ENCODE results near the gene ARHGEF5.
"Not testable (repeated sequence)": the region's sequence is repeated elsewhere in the genome, so short reads cannot be mapped to it uniquely, and the experiment has no call there.

Gene ARHGEF5

DNA sequence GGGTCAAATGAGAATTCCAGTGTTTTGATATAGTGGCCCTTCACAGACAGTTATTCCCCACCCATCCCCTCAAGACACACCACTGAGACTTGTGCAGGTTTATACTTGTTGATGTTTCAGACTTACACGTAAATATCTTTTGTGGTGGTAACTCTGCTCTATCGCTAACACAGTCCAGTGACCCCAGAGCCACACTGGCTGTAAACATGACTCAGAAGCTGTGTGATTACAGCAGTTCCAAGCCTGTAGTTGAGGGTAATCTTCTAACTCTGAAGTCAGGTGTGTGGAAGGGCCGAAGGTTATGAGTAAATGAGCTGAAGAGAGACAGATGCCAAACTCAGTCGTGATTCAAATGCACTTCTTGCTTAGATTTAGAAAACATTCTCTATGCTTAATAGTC lies 28.9 kb downstream of the ARHGEF5 start:
- no peak for DNase-seq (ENCODE audit: low spot score)

DNA sequence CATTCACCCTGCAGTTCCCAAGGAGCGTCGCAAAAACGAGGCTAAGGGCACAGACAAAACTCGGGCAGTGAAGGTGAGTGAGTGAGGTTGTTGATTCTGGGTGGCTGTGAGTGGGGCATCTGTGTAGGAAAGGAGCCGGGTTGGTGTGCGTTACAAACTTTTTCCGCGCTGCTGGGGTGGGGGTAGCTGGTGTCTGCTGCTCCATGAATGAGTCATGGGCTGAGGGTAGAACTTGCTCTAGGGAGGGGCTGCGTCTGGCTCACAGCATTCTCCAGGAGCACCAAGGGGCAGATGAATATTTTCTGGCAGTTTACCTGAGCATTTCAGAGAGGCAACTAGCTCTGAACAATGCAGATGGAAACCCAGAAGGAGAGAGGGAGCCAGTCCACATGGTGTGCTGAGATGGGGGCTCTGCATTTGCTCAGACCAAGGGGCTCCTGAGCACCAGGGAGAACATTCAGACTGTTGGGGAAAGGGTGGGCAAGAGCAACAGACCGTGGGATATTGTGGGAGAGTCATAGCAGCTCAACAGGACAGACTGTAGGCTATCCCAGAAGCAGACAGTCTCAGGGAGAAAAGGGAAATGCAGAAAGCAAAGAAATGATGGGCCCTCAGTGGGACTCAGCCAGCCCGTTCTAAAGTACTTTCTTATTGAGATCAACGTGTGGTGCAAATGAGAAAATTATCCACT lies 29.5 kb downstream of the ARHGEF5 start:
- peak; percentile 37 for DNase-seq (ENCODE audit: low spot score)

- peak; percentile 40 for DNase-seq (ENCODE audit: low spot score)
These were observed 31.5 kb downstream of the ARHGEF5 start for GRCh38 chr7:144386741-144387140.

GRCh38 chr7:144388950-144389349 lies 33.7 kb downstream of the ARHGEF5 start:
- no peak for DNase-seq (ENCODE audit: low spot score)

DNA sequence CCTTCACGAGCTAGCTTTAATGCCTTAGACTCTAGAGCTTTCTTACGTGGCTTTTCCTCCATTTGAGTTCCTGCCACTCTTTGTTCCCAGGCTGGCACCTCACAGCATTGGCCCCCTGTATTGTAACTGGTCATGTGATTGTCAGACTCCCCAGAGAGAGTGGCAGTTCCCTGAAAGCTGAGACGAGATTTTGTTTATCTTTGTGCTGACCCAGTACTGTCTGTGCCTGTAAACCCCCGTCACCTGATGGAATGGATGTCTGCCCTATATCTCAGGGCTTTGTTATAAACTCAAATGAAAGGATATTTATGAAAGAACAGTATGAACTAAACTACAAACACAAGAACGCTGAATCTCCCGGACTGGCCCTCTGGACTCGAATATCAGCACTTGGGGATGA lies 35.3 kb downstream of the ARHGEF5 start:
- DNase-seq (ENCODE audit: low spot score): no peak

DNA sequence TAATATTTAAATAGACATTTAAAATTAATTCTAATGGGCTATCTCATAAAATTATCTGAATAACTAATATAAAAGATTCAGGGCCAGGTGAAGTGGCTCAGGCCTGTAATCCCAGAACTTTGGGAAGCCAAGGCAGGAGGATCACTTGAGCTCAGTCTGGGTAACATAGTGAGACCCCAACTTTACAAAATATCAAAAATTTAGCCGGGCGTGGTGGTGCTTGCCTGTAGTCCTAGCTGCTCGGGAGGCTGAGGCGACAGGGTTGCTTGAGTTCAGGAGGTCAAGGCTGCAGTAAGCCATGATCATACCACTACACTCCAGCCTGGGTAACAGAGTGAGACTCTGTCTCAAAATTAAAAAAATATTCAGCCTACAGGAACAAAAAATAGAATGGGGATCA lies 35.8 kb downstream of the ARHGEF5 start:
- DNase-seq (ENCODE audit: low spot score): no peak

DNA sequence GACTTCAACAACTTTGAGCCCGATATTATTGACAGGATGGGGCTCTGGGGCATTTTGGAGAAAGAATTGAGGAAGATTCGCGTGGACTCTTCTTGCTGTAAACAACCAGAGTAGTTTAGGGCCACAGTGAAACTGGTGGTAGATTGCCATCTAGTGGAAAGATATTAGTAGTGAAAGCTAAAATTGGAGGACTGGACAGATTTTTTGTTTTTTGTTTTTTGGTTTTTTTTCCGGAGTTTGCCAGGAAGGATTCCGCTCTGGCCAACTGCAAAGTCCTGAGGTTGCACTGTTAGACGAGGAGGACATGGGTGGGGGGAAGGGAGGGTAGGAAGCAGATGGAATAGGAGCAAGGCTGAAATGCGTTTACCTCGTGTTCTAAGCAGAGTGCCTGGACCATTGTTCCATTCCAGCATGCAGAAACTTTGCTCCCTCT lies 36.6 kb downstream of the ARHGEF5 start:
- peak; percentile 77 for DNase-seq (ENCODE audit: low spot score)

DNA sequence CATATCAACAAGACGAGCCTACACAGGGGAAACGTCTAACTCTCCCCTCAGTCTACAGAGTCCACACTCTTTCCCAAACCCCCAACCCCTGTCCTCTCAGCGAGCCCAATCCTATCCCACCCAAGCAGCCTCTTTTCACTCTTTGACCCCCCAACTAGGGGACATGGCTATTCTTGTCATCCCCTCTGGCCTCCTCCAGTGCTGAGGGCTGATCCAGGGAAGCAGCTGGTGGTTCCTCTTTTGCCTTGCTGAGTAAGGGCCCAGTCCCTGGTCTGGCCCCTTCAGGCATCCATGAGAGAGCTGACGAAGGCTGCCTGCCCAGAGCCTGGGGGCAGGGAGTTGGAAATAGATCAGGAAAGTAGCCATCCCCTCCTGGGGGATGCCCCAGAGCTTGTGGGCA lies 41.9 kb downstream of the ARHGEF5 start:
- no peak for DNase-seq (ENCODE audit: low spot score)

- DNase-seq (ENCODE audit: low spot score): no peak
These were observed 43.1 kb downstream of the ARHGEF5 start for GRCh38 chr7:144398291-144398690.

- no peak for DNase-seq (ENCODE audit: low spot score)
These were observed 43.7 kb downstream of the ARHGEF5 start for GRCh38 chr7:144398911-144399310.

DNA sequence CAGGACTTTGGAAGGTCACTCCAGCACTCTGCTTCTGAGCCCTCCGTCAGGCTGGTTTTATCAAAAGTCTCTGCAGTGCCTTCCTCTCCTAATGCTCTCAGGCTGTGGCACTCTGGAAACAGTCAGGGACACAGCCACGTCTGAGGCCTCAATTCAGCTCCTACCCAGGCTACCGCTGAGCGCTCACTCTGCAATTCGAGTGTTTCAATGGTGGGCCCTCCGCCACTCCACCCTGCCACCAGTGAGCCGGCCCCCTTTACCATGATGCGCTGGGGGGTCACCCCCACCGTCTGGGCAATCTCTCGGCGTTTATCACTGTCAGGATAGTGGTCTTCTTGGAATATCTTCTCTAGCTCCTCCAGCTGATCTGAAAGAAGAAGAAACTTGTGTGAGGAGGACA lies 44.7 kb downstream of the ARHGEF5 start:
- DNase-seq (ENCODE audit: low spot score): no peak

- no peak for DNase-seq (ENCODE audit: low spot score)
These were observed 46.3 kb downstream of the ARHGEF5 start for GRCh38 chr7:144401490-144401889.

- no peak for DNase-seq (ENCODE audit: low spot score)
These were observed 47.9 kb downstream of the ARHGEF5 start for GRCh38 chr7:144403102-144403501.

DNA sequence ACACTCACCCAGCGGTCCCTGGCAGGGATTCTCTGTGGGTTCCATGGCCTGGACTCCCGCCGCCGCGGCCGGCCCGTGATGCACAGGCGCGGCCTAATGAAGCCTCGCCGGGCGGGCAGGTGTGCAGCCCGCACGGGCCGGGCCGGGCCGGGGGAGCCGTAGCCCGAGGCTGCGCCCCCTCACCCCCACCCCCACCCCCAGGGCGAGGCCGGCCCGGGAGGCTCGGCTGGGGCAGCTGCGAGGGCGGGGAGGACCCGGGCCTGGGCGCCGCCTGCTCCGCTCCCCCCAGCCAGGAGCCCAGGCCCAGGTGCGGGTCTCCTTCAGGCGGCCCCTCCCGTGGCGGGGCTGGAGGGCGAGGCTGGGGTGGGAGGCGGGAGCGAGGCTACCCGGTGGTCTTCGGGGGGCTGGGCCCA lies 48.5 kb downstream of the ARHGEF5 start, which contains the start of gene NOBOX:
Gene NOBOX (minus strand): TSS at position 45 of the 413 bp plus-strand sequence.
- DNase-seq (ENCODE audit: low spot score): no peak

- DNase-seq (ENCODE audit: low spot score): no peak
These were observed 49.7 kb downstream of the ARHGEF5 start for GRCh38 chr7:144404946-144405345.

DNA sequence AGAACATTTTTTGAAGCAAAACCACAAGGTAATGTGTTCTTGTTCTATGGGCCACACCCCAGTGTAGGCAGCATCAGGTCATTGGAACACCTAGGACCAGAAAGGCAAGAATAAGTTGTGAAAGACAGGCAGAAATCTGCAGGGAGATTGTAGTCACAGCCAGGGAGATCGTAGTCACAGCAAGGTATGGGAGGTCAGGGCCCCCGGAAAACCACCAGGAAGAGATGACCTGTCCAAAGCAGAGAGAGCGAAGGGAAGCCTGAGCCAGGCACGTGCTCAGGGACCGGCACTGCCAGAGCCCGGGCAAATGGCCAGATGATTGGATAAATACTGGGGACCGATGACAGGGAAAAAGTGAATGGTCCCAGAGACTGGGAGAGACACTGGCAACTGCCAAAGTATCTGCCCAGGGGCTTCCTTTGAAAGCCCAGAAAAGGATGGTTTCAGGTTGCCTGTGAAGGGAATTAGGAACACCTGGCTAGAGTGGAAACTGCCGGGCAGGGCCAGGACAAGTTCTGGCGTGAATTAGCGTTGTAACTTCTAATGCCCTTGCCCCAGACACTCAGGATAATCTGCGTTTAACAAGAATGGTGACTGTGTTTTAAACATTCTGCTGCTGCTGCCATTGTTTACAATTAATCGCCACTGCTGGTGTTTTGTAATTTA lies 52.2 kb downstream of the ARHGEF5 start:
- no peak for DNase-seq (ENCODE audit: low spot score)

GRCh38 chr7:144408121-144408520 lies 52.9 kb downstream of the ARHGEF5 start:
- no peak for DNase-seq (ENCODE audit: low spot score)

- no peak for DNase-seq (ENCODE audit: low spot score)
These were observed 55.2 kb downstream of the ARHGEF5 start for GRCh38 chr7:144410441-144410840.

DNA sequence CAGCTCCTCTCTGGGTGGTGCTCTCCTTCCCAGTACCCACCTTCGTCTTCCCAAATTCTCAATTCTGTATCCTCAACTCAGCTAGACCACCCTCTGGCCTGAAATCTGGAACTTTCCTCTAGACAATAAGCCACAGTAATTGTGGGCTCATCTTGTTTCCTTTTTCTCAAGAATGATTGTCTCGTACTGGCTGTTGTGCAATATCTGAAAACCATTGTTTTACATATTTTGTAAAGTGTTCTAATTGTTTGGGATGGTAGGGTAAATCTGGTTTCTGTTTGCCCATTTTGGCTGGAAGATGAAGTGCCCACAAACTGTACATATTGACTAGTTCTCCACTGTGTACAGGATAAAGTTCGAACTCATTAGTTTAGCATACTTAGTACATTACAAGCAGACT lies 59.6 kb downstream of the ARHGEF5 start:
- DNase-seq (ENCODE audit: low spot score): no peak

GRCh38 chr7:144415858-144416257 lies 60.7 kb downstream of the ARHGEF5 start:
- no peak for DNase-seq (ENCODE audit: low spot score)

DNA sequence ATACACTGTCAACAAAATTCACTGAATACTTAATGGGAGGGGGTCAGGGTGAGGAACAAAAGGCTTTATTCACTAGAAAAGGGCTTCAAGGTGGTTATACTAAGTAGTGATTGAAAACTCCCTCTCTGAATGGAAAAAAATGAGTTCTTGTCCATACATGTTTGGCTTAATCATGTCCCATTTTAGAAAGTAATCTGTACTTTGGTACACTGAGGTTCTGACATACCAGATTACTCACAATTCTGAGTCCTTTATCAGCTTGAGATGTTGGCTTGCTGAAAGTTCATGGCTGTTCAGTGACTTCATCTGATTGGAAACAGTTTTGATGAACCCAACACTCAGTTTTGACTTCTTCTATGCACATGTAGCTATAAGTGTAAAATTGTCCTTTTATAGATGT lies 61.1 kb downstream of the ARHGEF5 start:
- no peak for DNase-seq (ENCODE audit: low spot score)

GRCh38 chr7:144418931-144419330 lies 63.7 kb downstream of the ARHGEF5 start:
- not testable (repeated sequence) for DNase-seq (ENCODE audit: low spot score)

- not testable (repeated sequence) for DNase-seq (ENCODE audit: low spot score)
These were observed 72.3 kb downstream of the ARHGEF5 start for GRCh38 chr7:144427539-144427938.

- DNase-seq (ENCODE audit: low spot score): no peak
These were observed 73.2 kb downstream of the ARHGEF5 start for GRCh38 chr7:144428431-144428830.

Data from AG08395 (cell line).